Measurements from ENCODE around the gene DOHH. TPM values are rescaled to one million over a fixed set of nuclear protein-coding genes. Genes with fewer than 3 reads are reported as not detected.

DOHH gene
- total and polyA plus RNA-seq, 10 donors, result 6.6 to 16.8 (median 10.7) TPM

- no peak for DNase-seq
- no peaks in the 10 kb centered on the region for H3K9me3 ChIP-seq
- 34 to 69% (median 63%) methylated on average over 14 to 22 of the region's 22 CpGs for WGBS, 5 donors
- no peaks in the 10 kb centered on the region for H3K27me3 ChIP-seq (replicated peaks in 1 of 7)
- intact Hi-C loops (cut with DNase I; ENCODE audit: low total_unique reads), result no loop called here
- peaks cover 0 to 100% (median 38%) of the 10 kb centered on the region in 6 donors for H3K36me3 ChIP-seq
- peaks cover 11 to 53% (median 35%) of the 10 kb centered on the region in 6 donors for H3K4me1 ChIP-seq
- H3K27ac ChIP-seq, result peak overlapping the region; percentile 63 to 85 (median 80)
- TF ChIP-seq POLR2A (IDR thresholded peaks at IDR 0.05), result no peak
- peak in 1 of 3 donors; percentile 55 for TF ChIP-seq POLR2AphosphoS5 (IDR thresholded peaks at IDR 0.05)
- TF ChIP-seq CTCF (IDR thresholded peaks at IDR 0.05 in 8 of 11, conservative IDR thresholded peaks at IDR 0.05 in 3 of 11), result no peak
- no peak overlapping the region for H3K4me3 ChIP-seq
Observed at GRCh38 chr19:3457528-3458228, 42.8 kb downstream of the DOHH start.

- Histone ChIP-seq H3K27me3 (replicated peaks in 1 of 7) (no peaks in the 10 kb centered on the region), H3K36me3 (peaks cover 0 to 100% (median 41%) of the 10 kb centered on the region in 6 donors), H3K9me3 (no peaks in the 10 kb centered on the region), H3K4me1 (peaks cover 11 to 53% (median 35%) of the 10 kb centered on the region in 6 donors), H3K27ac (peak overlapping the region; percentile 63 to 85 (median 80)), H3K4me3 (no peak overlapping the region)
- intact Hi-C loops (cut with DNase I; ENCODE audit: low total_unique reads), result no loop called here
- no peak for TF ChIP-seq POLR2AphosphoS5 (IDR thresholded peaks at IDR 0.05)
- TF ChIP-seq CTCF (IDR thresholded peaks at IDR 0.05 in 8 of 11, conservative IDR thresholded peaks at IDR 0.05 in 3 of 11), result no peak
- TF ChIP-seq POLR2A (IDR thresholded peaks at IDR 0.05), result no peak
- WGBS, 5 donors, result 70 to 85% (median 82%) methylated on average over 15 to 18 of the region's 18 CpGs
- DNase-seq, result no peak
Observed at GRCh38 chr19:3456925-3457527, 43.4 kb downstream of the DOHH start.

GRCh38 chr19:3455960-3456601 lies 44.4 kb downstream of the DOHH start:
- no peak for DNase-seq
- peaks cover 11 to 57% (median 37%) of the 10 kb centered on the region in 6 donors for H3K4me1 ChIP-seq
- WGBS, 5 donors, result 87 to 91% (median 87%) methylated on average over 30 to 37 of the region's 37 CpGs

More at GRCh38 chr19:3455960-3456601, 44.4 kb downstream of the DOHH start:
- TF ChIP-seq POLR2AphosphoS5 (IDR thresholded peaks at IDR 0.05) (peak in 1 of 3 donors; percentile 31), CTCF (IDR thresholded peaks at IDR 0.05 in 8 of 11, conservative IDR thresholded peaks at IDR 0.05 in 3 of 11) (no peak), POLR2A (IDR thresholded peaks at IDR 0.05) (no peak)
- H3K4me3 ChIP-seq, result no peak overlapping the region
- H3K36me3 ChIP-seq, result peaks cover 0 to 100% (median 43%) of the 10 kb centered on the region in 6 donors
- no peaks in the 10 kb centered on the region for H3K9me3 ChIP-seq
- no peaks in the 10 kb centered on the region for H3K27me3 ChIP-seq (replicated peaks in 1 of 7)
- intact Hi-C loops (cut with DNase I; ENCODE audit: low total_unique reads), result no loop called here
- H3K27ac ChIP-seq, result peak overlapping the region in 4 of 8 donors; percentile 75 to 85 (median 84)
